Measurements from ENCODE around the gene SEMA3D. TPM values are rescaled to one million over a fixed set of nuclear protein-coding genes. Genes with fewer than 3 reads are reported as not detected.

The SEMA3D gene
- total RNA-seq, 1 experiment from 2014 or later, result 4.8 TPM

DNA sequence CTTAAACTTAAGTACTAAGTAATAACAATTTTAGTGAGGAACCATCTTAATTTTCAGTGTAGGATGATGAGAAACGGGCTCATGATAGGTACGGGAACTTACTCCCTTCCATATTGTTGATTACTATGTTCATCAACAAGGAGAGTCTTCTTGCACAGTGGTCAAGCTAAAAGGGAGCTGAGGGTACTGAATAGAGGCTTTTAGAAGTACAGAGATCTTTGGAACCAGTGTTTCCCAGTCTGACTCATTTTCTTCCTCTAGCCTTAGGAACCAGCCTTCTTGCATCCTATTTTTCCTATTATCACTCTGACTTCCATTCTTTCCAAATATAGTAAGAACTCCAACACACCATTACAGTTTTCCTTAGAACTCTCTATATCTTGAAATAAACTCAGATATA lies 17.6 kb upstream of the SEMA3D start:
- POLR2A ChIA-PET (ENCODE audit: unreplicated experiment), result no interaction called here

DNA sequence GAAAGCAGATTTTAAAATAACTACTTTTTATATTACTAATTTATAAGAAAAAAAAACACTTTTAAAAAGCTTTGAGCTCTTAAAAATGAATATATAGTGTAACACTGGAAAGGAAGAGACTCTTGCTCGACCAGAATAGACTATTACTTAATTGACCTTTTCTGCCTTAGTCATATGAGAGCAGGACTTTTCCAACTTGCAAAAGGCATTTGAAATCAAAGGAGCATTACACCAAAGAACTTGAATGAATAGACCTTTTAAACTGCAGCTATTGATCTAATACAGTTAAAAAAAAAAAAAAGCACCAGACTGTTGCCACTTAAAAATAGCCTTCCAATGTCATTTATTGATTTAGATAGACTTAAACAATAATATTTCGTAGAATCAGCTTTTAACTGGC lies 17.2 kb upstream of the SEMA3D start:
- H3K4me1 ChIP-seq (replicated peaks; ENCODE audit: insufficient read depth), result no peaks in the 10 kb centered on the region
- H3K36me3 ChIP-seq (ENCODE audit: low read depth), result no peaks in the 10 kb centered on the region
- no peaks in the 10 kb centered on the region for H3K27me3 ChIP-seq (ENCODE audit: insufficient read depth, low read depth)
- no peak overlapping the region for H3K4me2 ChIP-seq
- ChIA-PET CTCF (no interaction called here), POLR2A (ENCODE audit: unreplicated experiment) (no interaction called here)
- intact Hi-C loops (cut with micrococcal nuclease; ENCODE audit: unreplicated experiment), result no loop called here
- DNase-seq, result no peak
- H3K4me3 ChIP-seq, result no peak overlapping the region
- no peak overlapping the region for H3K27ac ChIP-seq
- H3K79me2 ChIP-seq (ENCODE audit: low read depth), result no peaks in the 10 kb centered on the region
- TF ChIP-seq, protein P1, sequence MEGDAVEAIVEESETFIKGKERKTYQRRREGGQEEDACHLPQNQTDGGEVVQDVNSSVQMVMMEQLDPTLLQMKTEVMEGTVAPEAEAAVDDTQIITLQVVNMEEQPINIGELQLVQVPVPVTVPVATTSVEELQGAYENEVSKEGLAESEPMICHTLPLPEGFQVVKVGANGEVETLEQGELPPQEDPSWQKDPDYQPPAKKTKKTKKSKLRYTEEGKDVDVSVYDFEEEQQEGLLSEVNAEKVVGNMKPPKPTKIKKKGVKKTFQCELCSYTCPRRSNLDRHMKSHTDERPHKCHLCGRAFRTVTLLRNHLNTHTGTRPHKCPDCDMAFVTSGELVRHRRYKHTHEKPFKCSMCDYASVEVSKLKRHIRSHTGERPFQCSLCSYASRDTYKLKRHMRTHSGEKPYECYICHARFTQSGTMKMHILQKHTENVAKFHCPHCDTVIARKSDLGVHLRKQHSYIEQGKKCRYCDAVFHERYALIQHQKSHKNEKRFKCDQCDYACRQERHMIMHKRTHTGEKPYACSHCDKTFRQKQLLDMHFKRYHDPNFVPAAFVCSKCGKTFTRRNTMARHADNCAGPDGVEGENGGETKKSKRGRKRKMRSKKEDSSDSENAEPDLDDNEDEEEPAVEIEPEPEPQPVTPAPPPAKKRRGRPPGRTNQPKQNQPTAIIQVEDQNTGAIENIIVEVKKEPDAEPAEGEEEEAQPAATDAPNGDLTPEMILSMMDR (conservative IDR thresholded peaks at IDR 0.05), result no peak
- no peaks in the 10 kb centered on the region for H3K9me2 ChIP-seq (ENCODE audit: insufficient read depth)
- no peaks in the 10 kb centered on the region for H4K20me1 ChIP-seq (ENCODE audit: insufficient read depth)
- no peak overlapping the region for H2AFZ ChIP-seq
- no TSS peak for BruUV-seq (replicated peaks)
- H3K9me3 ChIP-seq (ENCODE audit: insufficient read depth, low read depth), result no peaks in the 10 kb centered on the region
- no peaks in the 10 kb centered on the region for H3F3A ChIP-seq (ENCODE audit: insufficient read depth, low read depth)

More for the DNA sequence above, 17.6 kb upstream of the SEMA3D start:
- Histone ChIP-seq H2AFZ (no peak overlapping the region), H3K4me2 (no peak overlapping the region), H3K4me1 (replicated peaks; ENCODE audit: insufficient read depth) (no peaks in the 10 kb centered on the region), H3F3A (ENCODE audit: insufficient read depth, low read depth) (no peaks in the 10 kb centered on the region), H3K27ac (no peak overlapping the region), H3K9me3 (ENCODE audit: insufficient read depth, low read depth) (no peaks in the 10 kb centered on the region), H3K79me2 (ENCODE audit: low read depth) (no peaks in the 10 kb centered on the region), H4K20me1 (ENCODE audit: insufficient read depth) (no peaks in the 10 kb centered on the region), H3K4me3 (no peak overlapping the region), H3K9me2 (ENCODE audit: insufficient read depth) (no peaks in the 10 kb centered on the region), H3K36me3 (ENCODE audit: low read depth) (no peaks in the 10 kb centered on the region), H3K27me3 (ENCODE audit: insufficient read depth, low read depth) (no peaks in the 10 kb centered on the region)
- no TSS peak for BruUV-seq (replicated peaks)
- CTCF ChIA-PET, result no interaction called here
- no peak for TF ChIP-seq EZH2 (IDR thresholded peaks at IDR 0.05; ENCODE audit: low read depth)
- TF ChIP-seq, protein P1 (conservative IDR thresholded peaks at IDR 0.05), result no peak
- DNase-seq, result no peak
- intact Hi-C loops (cut with micrococcal nuclease; ENCODE audit: unreplicated experiment), result no loop called here

DNA sequence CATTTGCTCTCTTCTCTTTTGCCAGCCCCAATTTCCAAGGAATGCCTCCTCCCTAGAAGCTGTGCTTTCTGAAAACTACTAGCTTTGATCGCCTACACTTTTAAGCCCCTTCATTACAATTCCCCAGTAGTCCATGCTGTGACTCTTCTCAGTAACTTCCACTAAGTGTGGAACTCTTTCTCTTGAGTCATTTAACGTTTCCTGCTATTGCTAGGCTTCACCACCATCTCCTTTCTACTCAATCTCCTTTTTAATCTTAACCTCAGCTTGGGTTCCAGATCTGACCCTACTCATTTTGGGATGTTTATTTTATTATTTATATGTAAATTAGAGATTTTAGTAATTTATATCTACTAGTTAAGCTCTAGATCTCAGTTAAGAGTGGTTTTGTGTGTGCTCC lies 14.4 kb upstream of the SEMA3D start:
- Histone ChIP-seq H3K4me1 (replicated peaks; ENCODE audit: insufficient read depth) (no peaks in the 10 kb centered on the region), H3K79me2 (ENCODE audit: low read depth) (no peaks in the 10 kb centered on the region), H3K4me2 (no peak overlapping the region), H4K20me1 (ENCODE audit: insufficient read depth) (no peaks in the 10 kb centered on the region), H3K27me3 (ENCODE audit: insufficient read depth, low read depth) (no peaks in the 10 kb centered on the region), H3F3A (ENCODE audit: insufficient read depth, low read depth) (no peaks in the 10 kb centered on the region), H3K4me3 (no peak overlapping the region), H3K27ac (no peak overlapping the region), H3K9me3 (ENCODE audit: insufficient read depth, low read depth) (no peaks in the 10 kb centered on the region), H3K9me2 (ENCODE audit: insufficient read depth) (no peaks in the 10 kb centered on the region), H2AFZ (no peak overlapping the region), H3K36me3 (ENCODE audit: low read depth) (no peaks in the 10 kb centered on the region)
- POLR2A ChIA-PET (ENCODE audit: unreplicated experiment), result no interaction called here
- intact Hi-C loops (cut with micrococcal nuclease; ENCODE audit: unreplicated experiment), result no loop called here
- no peak for DNase-seq
- BruUV-seq (replicated peaks), result no TSS peak
- TF ChIP-seq, protein P1 (conservative IDR thresholded peaks at IDR 0.05), result no peak
- TF ChIP-seq EZH2 (IDR thresholded peaks at IDR 0.05; ENCODE audit: low read depth), result no peak
- CTCF ChIA-PET, result no interaction called here
